ENCODE measurements around the gene FAM124A. TPM values are rescaled to one million over a fixed set of nuclear protein-coding genes. Genes with fewer than 3 reads are reported as not detected.
"Not testable (repeated sequence)": the region's sequence is repeated elsewhere in the genome, so short reads cannot be mapped to it uniquely, and the experiment has no call there.

The FAM124A gene
- total RNA-seq, 2 experiments from 2014 or later, result 0.13 TPM; not detected in 1

DNA sequence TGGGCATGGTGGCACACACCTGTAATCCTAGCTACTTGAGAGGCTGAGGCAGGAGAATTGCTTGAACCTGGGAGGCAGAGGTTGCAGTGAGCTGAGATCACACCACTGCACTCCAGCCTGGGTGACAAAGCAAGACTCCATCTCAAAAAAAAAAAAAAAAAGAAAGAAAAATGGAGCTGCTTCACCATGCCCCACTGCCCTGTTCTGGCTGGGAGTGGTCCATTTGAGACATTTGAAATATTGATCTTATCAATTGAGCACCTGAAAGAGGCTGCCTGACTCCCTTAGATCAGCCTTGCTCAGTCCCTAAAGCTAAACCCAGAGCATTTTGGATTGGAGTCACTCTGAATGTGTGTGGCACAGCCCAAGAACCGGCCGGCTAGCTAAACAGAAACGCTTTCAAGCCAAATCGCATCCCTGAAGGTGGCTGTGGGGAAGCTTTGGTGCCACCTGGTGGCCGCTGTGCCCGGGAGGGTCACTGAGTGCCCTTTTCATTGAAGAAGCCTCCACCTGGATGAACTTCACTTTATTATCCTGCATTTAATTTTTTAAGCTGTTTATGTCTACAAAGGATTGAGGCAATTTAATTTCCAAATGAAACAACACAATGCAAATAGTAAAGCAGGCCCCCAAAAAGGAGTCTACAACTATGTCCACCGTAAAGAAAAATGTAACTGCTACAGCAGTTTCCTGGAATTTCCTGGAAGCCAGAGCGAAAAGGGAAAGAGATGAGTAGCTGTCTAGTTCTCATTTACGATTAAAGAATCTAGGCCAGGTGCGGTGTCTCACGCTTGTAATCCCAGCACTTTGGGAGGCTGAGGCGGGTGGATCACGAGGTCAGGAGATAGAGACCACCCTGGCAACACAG is 64.2 kb downstream of the FAM124A start:
- CTCF ChIA-PET, result interaction anchor here (0.6 to 3.6 kb wide), 16 partner anchors 9 to 514 kb away, joined by 3 to 40 read pairs (median 4); no protein-coding TSS in a partner anchor
- POLR2A ChIA-PET, result no interaction called here

DNA sequence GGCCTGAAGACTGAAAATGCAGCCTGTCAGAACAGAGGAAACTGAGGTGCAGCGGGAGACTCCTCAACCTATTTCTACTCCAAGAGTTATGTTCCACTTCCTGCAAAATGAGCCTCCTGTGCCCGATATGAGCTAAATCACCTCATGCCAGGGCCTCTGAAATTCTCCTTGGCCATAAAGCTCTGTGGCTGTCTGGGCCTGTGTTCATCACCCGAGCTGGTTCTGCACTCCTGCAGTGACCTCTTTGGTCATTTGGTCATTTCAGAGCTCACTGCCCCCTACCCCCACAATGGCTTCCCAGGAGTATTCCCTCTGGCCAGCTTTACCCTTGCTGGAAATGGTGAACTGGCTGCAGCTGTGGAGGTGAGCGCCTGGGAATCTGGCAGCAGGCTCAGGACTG is 65.6 kb downstream of the FAM124A start:
- CTCF ChIA-PET, result interaction anchor here (1.0 to 3.6 kb wide), 2 partner anchors 163 to 840 kb away, joined by 3 to 40 read pairs; no protein-coding TSS in a partner anchor
- POLR2A ChIA-PET, result no interaction called here

DNA sequence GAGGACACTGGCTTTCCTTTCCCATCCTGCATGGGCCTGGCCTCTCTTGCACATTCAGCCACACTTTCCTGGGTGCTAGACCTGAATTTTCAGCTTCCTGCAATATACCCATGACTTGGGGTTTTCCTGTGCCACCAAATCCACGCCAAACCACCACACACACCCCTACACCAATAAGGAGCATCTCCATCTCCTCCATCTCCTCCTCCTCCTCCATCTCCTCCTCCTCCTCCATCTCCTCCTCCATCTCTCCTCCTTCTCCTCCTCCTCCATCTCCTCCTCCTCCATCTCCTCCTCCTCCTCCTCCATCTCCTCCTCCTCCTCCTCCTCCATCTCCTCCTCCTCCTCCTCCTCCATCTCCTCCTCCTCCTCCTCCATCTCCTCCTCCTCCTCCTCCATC is 66.1 kb downstream of the FAM124A start:
- CTCF ChIA-PET, result interaction anchor here (1.0 to 3.6 kb wide), 2 partner anchors 163 to 839 kb away, joined by 3 to 40 read pairs; no protein-coding TSS in a partner anchor
- POLR2A ChIA-PET, result not testable (repeated sequence)

DNA sequence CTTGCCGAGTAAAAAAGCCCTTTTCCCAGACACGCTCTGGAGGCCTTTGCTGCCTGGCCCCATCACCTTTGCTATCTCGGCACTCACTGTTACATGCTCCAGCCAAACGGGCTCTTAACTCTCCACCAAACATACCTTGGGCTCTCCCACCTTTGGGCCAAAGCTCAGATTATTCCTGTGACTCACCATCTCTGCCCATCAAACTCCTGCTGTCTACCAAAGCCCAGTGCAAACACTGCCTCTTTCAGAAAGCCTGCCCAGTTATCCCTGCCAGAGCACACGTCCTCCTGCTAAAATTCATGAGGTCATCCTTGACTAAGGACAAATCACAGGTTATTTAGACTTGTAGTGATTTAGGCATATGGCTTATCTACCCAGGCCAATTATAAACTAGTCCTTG is 69.1 kb downstream of the FAM124A start:
- POLR2A ChIA-PET, result no interaction called here

DNA sequence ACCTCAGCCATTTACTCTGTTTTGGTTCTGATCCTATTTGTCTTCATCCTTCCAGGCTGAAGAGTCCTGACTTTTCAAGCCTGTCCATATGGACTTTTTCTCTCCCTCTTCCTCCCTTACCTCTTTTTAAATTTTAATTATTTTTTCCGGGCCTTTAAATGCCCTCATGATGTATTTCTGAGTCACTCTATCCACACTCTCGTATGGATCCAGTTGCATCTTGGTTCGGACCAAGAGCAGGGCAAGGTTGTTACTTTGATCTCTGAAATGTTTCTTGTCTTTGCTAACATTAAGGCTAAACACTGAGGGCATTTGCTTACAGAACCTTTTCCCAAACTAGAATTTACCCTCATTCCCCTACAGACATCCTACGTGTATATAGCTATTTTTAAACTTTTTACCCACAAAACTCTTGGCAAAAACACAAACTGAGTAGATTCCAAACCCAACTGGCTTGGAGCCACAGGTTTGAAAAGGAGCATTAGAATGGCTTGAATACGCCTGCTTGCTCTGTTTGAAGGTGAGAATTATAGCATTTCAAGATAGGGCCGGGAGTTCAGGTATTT is 69.9 kb downstream of the FAM124A start:
- POLR2A ChIA-PET, result no interaction called here
- CTCF ChIA-PET, result no interaction called here

More for the DNA sequence above, 69.1 kb downstream of the FAM124A start:
- CTCF ChIA-PET, result no interaction called here

DNA sequence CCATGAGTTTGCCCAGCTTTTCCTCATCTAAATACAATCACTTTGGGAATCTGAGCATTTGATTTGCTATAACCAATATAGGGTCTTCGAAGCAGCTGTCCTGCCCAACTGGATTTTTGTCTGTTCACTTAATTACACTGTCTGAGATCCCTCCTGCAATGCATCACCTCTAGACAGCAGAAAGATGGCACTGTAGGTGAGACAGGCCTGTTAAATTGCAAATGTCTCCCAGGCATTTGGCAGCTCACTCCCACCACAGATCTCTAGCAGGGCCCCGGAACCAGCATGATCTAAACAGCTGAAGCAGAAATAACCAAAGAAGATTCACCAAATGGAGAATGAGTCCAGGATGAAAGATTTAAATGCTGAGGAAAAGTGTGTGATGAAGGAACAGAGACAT is 75.4 kb downstream of the FAM124A start:
- ChIA-PET CTCF (no interaction called here), POLR2A (no interaction called here)

DNA sequence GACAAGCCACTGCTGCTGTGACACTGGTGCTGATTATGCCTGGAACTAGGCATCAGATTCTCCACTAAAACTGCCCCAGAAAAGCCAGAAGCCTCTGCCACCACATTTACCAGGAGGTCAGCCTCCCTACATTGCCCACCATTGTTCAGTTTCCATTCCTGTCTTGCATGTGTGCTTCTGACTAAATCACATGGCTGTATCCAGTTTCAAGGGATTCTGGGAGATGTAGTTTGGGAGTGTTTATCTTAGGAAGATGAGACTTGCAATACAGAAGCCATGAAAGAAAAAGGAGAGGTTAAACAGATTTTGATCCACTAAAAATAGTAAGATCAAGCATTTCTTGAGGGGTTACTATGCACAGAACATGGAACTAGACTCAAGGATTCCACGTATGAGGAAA is 76.6 kb downstream of the FAM124A start:
- CTCF ChIA-PET, result no interaction called here
- POLR2A ChIA-PET, result no interaction called here

DNA sequence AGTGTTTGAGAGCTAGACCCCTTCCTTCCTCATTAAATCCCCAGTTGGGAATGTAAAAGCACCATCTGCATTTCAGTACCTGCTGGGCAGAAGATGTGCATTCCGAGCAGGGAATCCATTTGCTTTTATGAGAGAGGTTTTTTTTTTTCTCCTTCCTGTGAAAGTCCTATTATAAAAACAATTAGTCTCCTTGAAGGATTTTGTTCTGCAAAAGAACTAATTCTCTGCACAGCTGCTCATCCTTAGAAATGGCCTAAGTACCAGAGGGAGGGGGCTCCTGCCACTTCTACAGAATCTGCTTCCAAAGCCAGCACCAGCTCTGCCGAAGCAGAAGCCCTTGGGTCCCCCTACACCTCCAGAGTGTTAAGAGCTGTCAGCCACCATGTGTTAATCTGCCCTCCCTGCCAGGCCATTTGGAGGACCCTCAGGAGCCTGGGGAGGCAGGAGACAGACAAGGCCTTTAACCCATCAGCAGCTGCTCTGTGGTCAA is 80.9 kb downstream of the FAM124A start:
- CTCF ChIA-PET, result interaction anchor here (1.7 kb wide), 1 partner anchor 17 kb away, joined by 5 read pairs; no protein-coding TSS in a partner anchor
- POLR2A ChIA-PET, result no interaction called here

DNA sequence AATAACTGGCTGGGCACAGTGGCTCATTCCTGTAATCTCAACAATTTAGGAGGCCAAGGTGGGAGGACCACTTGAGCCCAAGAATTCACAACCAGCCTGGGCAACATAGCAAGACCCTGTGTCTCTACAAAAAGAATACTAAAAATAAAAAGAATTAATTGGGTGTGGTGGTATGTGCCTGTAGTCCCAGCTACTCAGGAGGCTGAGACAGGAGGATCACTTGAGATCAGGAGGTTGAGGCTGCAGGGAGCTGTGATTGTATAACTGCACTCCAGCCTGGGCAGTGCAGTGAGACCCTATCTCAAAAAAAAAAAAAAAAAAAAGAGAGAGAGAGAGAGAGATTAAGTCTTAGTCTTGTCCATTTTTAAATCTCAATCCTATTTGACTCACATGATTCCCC is 81.7 kb downstream of the FAM124A start:
- CTCF ChIA-PET, result no interaction called here

DNA sequence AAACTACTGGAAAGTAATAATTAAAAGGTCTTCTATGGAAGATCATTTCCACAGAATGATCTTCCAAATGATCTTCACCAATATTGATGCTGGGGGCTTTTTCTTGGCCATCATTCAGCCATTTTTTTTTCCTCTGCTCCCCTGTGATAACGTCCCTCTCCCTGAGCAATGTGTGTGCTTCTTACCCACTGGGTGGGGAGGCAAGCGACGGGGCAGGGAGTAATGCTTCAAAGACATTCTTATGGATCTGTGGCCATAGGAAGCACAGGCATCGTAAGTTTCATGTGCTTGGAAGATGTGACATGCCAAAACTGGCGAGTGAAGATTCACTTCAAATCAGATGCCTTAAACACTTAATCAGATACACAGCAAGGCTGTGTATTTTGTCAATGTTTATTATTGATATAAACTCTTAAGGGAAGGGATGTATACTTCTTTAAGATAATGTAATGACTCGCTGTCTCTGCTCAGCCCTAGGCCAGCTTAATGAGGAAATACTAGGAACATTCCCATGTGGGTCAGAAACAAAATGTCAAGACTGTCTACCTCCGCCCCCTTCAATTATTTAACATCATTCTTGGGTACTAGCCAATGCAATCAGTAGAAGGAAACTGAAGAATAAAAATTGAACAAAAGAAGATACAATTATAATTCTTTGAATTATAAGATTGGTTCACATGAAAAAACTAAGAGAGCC is 83.2 kb downstream of the FAM124A start:
- POLR2A ChIA-PET, result no interaction called here
- CTCF ChIA-PET, result no interaction called here

More for the DNA sequence above, 81.7 kb downstream of the FAM124A start:
- POLR2A ChIA-PET, result no interaction called here

DNA sequence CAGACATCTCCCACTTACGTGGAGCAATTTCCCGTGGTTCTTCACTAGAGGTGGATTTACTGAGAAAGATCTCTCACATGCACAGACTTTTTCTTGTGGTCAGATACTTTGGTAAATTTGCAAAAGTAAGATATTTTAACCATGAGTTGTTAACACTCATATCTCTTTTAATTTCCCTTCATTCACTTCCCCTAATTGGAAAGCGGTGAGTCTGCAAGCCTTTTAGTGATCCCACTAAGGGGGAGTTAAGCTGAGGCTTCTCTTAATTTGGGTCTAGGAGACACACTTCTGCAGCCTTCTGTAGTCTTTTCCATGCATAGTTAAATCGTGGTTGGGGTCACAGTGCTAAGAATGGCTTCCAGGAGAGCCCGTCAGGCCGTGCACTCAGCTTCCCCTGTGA is 86.6 kb downstream of the FAM124A start:
- ChIA-PET CTCF (no interaction called here), POLR2A (no interaction called here)

DNA sequence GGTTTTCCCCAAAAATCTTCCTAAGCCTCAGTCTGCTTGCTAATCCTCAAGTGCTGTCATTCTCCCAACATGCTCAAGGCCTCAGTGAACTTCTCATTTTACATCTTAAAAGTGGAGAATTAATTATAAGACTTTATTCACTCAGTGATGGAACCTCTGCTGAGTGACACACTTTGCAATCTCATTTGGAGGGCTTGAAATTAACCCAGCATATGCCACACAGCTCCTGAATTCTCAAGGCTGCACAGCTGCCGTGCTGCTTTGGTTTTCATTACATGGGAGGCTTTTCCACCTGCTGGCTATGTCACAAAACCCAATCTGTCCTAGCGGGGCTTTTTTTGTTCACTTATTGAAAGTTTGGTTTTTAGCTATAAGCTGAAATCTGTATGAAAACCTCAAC is 89.0 kb downstream of the FAM124A start:
- ChIA-PET POLR2A (no interaction called here), CTCF (no interaction called here)

DNA sequence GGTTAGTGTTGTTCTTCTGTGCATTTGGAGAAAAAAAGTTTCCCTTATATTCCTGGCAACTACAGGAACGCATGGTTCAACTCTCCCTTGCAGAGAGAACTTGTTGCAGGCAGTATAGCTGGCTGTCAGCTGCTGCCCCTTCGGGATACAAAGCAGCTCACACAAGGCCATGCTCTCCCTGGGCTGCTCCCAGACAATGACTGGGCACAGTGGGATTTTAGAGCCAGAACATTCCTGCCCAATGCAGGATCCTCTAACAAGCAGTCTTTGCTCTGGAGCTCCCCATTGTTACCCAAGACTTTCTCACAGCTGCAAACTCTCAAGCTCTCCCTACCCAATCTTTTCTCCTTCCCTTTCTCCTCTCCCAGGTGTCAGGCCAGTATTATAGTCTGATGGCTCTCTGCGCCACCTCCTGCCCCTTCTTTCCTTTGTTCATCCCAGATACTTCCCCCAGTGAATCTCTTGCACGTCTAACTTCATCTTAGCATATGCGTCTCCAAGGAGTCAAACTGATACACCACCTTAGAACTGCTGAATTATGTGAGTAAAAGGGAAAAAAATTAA is 89.8 kb downstream of the FAM124A start:
- CTCF ChIA-PET, result no interaction called here
- POLR2A ChIA-PET, result no interaction called here

DNA sequence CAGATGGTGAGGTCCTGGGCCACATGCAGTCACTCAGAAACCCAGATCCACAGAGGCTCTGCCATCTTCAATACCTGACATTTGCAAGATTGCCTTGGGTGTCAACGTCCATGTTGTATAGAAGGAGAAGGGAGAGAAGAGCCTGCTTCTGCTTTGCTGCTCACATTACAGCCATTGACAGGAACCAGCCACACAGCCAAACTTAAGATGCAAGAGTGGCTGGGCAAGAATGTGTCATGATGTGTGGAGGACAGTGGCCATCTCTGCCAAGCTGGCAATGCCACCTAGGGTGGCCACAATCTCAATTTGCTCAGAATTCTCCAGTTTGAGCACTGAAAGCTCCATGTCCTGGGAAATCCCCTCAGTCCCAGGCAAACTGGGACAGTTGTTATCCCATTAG is 91.4 kb downstream of the FAM124A start:
- ChIA-PET CTCF (no interaction called here), POLR2A (no interaction called here)

DNA sequence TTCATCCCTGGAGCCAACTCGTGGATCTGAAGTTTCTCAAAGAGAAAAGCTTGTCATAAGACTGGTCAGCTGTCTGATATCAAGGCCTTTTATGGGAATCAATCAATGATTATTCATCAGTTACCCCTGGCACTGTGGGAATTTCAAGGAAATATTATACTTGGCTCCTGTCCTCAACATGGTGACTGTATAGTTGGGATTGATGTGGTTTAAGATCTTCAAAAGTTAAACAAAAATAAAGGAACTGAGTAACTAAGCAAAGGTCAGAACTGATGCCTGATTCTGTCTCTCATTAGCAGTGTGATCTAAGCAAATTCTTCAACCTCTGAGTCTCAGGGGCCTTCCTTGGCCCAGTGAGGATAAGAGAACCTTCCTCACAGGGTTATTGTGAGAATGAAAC is 95.1 kb downstream of the FAM124A start:
- ChIA-PET POLR2A (no interaction called here), CTCF (interaction anchor here (0.7 kb wide), 1 partner anchor 503 kb away, joined by 3 read pairs; no protein-coding TSS in a partner anchor)

DNA sequence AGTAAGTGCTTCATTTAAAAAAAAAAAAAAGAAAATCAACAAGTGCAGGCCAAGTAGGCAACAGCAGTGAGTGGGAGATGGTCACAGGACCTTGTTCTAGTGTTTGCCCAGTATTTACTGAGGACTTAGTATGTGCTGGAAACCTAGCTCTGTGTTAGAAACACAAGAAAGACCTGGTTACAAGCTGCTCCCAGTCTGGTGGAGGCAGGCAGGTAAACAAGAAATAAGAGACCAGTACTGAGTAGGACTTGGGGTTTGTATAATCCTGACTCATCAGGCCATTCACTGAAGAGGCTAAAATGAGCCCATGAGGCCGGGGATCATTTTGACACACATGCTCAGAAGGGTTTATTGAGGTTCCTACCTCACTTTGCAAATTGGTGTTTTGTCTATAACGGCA is 95.8 kb downstream of the FAM124A start:
- ChIA-PET CTCF (interaction anchor here (0.7 kb wide), 1 partner anchor 502 kb away, joined by 3 read pairs; no protein-coding TSS in a partner anchor), POLR2A (no interaction called here)

DNA sequence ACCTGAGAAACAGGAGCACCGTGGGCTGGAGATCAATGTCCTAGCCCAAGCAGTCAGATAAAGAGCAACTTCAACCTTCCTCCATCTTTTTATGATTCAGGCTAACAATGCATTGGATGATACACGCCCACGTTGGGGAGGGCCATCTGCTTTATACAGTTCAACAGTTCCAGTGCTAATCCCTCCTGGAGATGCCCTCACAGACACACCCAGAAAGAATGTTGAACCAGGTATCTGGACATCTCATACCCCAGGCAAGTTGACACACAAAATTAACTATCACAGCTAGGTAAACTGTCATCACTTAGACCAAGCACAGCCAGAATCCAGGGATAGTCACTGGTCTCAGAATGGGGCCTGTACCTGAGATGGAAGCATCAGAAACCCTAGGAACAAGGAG is 96.7 kb downstream of the FAM124A start:
- POLR2A ChIA-PET, result no interaction called here
- CTCF ChIA-PET, result no interaction called here

DNA sequence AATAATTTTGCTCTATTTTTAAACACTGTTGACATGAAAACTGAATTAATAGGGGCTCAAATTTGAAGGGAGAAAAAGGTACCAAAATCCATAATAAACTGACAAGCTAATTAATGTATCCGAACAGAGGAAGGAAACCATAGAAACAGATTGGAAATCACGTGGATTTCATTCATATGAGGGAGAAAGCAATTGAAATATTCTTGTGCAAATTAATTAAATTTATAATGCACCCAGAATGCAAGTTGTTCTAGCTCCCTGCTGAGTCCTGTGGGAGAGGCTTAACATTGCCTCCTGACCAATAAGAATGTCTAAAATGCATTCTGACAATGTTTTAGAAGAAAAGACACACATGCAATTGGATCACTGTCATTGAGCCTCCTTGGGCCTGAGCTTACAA is 99.6 kb downstream of the FAM124A start:
- ChIA-PET CTCF (no interaction called here), POLR2A (no interaction called here)

DNA sequence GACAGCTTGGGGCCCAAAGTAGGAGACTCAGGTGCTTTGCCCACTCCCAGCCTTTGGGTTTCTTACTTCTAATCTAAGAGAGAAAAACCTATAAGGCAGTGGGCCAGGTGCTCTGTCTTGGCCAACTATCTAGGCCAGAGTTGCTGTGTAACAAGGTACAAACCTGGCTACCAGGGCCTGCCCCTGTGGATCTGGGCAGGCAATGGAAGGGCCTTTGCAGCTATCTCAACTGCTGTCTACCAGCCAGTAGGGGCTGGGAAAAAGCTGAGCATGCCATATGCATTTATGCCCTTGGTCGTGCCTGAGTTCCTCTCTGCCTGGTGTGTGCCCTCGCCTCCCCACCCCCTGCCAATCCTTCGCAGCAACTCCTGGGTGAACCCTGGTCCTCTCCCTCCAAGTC is 100.6 kb downstream of the FAM124A start:
- ChIA-PET CTCF (no interaction called here), POLR2A (no interaction called here)

DNA sequence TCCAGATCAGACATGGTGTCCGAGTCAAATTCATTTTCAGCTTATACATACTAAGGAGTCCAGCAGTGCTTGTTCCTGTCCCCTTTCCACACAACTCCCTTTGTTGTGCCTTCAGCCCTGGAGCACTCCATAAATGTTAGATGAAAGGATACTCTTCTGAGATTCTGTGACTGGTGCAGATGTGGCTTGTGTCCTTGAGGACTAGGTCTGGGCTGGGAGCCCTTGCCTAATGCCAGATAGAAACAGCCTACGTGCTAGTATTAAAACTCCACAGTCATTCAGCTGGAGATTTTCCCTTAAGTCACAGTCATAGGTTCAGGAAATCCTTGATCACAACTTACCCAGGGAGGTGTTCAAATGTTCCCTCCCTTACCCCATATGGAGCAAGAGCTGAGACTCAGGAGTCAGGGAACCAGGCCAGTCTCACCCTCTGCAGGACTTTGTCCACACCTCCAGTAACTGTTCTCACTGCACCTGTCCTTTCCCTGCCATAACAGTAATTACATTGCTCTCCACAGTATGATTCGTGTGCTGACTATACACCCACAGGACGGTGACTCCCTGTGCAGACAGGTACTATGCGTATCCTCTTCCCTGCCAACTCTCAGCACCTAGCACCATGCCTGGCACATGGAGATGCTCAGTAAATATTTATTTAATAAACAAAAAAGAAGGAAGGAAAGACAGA is 101.8 kb downstream of the FAM124A start:
- POLR2A ChIA-PET, result no interaction called here
- CTCF ChIA-PET, result no interaction called here

Measured in activated CD8-positive, alpha-beta memory T cell treated with anti-CD3 and anti-CD28 coated beads for 36 hours (primary cell).